ENCODE results near the gene ENPP1.

DNA sequence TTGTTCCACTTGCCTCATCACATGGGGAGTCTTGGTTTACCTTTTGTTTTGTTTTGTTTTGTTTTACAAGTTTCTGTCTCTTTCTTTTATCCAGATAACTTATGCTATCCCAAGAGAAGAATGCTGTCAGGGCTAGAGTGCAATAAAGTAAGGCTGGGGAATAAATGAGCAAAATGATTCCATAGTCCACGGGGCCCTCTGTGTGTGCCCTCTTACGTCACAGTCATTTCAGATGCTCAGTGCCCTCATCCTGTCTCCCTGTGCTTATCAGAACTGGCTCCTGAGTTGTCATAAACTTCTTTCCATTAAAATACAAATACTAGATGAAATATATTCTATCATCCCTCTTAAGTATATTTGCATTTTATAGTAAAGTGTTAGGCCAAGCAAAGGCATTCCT, 30.8 kb upstream of the ENPP1 start:
- TF ChIP-seq POLR2AphosphoS5 (IDR thresholded peaks at IDR 0.05) (no peak), POLR2A (IDR thresholded peaks at IDR 0.05; ENCODE audit: low read depth) (no peak), EP300 (IDR thresholded peaks at IDR 0.05) (no peak)
- TF ChIP-seq, protein P1, sequence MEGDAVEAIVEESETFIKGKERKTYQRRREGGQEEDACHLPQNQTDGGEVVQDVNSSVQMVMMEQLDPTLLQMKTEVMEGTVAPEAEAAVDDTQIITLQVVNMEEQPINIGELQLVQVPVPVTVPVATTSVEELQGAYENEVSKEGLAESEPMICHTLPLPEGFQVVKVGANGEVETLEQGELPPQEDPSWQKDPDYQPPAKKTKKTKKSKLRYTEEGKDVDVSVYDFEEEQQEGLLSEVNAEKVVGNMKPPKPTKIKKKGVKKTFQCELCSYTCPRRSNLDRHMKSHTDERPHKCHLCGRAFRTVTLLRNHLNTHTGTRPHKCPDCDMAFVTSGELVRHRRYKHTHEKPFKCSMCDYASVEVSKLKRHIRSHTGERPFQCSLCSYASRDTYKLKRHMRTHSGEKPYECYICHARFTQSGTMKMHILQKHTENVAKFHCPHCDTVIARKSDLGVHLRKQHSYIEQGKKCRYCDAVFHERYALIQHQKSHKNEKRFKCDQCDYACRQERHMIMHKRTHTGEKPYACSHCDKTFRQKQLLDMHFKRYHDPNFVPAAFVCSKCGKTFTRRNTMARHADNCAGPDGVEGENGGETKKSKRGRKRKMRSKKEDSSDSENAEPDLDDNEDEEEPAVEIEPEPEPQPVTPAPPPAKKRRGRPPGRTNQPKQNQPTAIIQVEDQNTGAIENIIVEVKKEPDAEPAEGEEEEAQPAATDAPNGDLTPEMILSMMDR (IDR thresholded peaks at IDR 0.05): no peak

All from esophagus muscularis mucosa (tissue), 4 donors.